ENCODE measurements around the gene CACNA2D3. TPM values are rescaled to one million over a fixed set of nuclear protein-coding genes. Genes with fewer than 3 reads are reported as not detected.

The CACNA2D3 gene
- total RNA-seq, 1 donor from 2014 or later = 0.29 TPM

DNA sequence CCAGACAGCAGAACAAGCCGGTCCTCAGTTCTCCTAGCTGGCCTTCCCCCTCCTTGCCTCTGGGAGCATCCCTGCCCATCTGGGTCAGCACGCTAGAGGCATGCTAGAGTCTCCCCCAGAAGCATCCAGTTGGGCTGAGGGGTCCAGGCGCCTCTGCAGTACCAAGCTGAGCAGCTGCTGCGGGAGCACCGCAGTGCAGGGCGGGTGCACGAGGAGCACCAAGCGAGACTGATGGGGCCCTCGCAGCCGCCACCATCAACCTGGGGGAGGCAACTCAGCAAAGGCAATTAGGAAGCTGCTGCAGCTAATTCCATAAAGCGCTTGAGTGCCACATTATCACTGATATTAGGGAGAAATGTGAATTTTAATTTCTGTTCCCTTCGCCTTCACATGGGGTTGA, 12.4 kb downstream of the CACNA2D3 start:
- Mint-ChIP-seq H3K36me3 (ENCODE audit: insufficient read depth) (no peaks in the 10 kb centered on the region), H3K27me3 (peaks cover 73% of the 10 kb centered on the region), H3K4me1 (ENCODE audit: low read depth) (no peaks in the 10 kb centered on the region), H3K27ac (no peak overlapping the region), H3K4me3 (ENCODE audit: low read depth) (no peak overlapping the region), H3K9me3 (ENCODE audit: low read depth) (no peaks in the 10 kb centered on the region)
- DNase-seq (ENCODE audit: low spot score, unreplicated experiment) = no peak
- TF ChIP-seq CTCF (IDR thresholded peaks at IDR 0.05; ENCODE audit: unreplicated experiment) = no peak

- H3K36me3 Mint-ChIP-seq (ENCODE audit: insufficient read depth) = no peaks in the 10 kb centered on the region
- no peak for TF ChIP-seq CTCF (IDR thresholded peaks at IDR 0.05; ENCODE audit: unreplicated experiment)
- H3K27ac Mint-ChIP-seq = no peak overlapping the region
- peaks cover 58% of the 10 kb centered on the region for H3K27me3 Mint-ChIP-seq
- H3K4me1 Mint-ChIP-seq (ENCODE audit: low read depth) = no peaks in the 10 kb centered on the region
- H3K4me3 Mint-ChIP-seq (ENCODE audit: low read depth) = no peak overlapping the region
- DNase-seq (ENCODE audit: low spot score, unreplicated experiment) = no peak
- no peaks in the 10 kb centered on the region for H3K9me3 Mint-ChIP-seq (ENCODE audit: low read depth)
Measured at GRCh38 chr3:54137311-54137710, 15.0 kb downstream of the CACNA2D3 start.

- TF ChIP-seq CTCF (IDR thresholded peaks at IDR 0.05; ENCODE audit: unreplicated experiment) = no peak
- no peaks in the 10 kb centered on the region for H3K4me1 Mint-ChIP-seq (ENCODE audit: low read depth)
- no peaks in the 10 kb centered on the region for H3K9me3 Mint-ChIP-seq (ENCODE audit: low read depth)
- no peaks in the 10 kb centered on the region for H3K36me3 Mint-ChIP-seq (ENCODE audit: insufficient read depth)
- DNase-seq (ENCODE audit: low spot score, unreplicated experiment) = no peak
- peaks cover 45% of the 10 kb centered on the region for H3K27me3 Mint-ChIP-seq
- no peak overlapping the region for H3K27ac Mint-ChIP-seq
- no peak overlapping the region for H3K4me3 Mint-ChIP-seq (ENCODE audit: low read depth)
Measured at GRCh38 chr3:54138937-54139547, 16.7 kb downstream of the CACNA2D3 start.

DNA sequence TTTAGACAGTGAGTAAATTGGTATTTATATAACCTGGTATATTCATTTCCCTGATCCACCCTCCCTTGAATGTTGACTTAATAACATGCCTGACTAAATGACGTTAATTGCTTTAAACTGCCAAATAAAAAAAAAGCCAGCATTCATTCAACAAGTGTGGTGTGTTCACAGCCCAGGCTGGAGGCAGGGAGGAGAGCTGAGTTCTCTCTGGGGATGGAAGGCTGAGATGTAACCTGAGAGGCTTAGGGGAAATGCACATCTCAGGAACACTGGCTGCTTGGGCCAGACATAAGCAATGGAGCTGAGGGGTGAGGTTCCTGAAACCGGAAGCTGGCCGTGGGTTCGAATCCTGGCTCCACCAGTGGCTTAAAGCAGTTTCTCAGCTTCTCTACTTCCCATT, 17.3 kb downstream of the CACNA2D3 start:
- no peak overlapping the region for H3K27ac Mint-ChIP-seq
- no peak for DNase-seq (ENCODE audit: low spot score, unreplicated experiment)
- H3K9me3 Mint-ChIP-seq (ENCODE audit: low read depth) = no peaks in the 10 kb centered on the region
- H3K36me3 Mint-ChIP-seq (ENCODE audit: insufficient read depth) = no peaks in the 10 kb centered on the region
- TF ChIP-seq CTCF (IDR thresholded peaks at IDR 0.05; ENCODE audit: unreplicated experiment) = no peak
- H3K4me3 Mint-ChIP-seq (ENCODE audit: low read depth) = no peak overlapping the region
- H3K4me1 Mint-ChIP-seq (ENCODE audit: low read depth) = no peaks in the 10 kb centered on the region
- peaks cover 47% of the 10 kb centered on the region for H3K27me3 Mint-ChIP-seq

- Mint-ChIP-seq H3K36me3 (ENCODE audit: insufficient read depth) (no peaks in the 10 kb centered on the region), H3K4me1 (ENCODE audit: low read depth) (no peaks in the 10 kb centered on the region), H3K27ac (no peak overlapping the region), H3K4me3 (ENCODE audit: low read depth) (no peak overlapping the region), H3K9me3 (ENCODE audit: low read depth) (no peaks in the 10 kb centered on the region), H3K27me3 (peaks cover 34% of the 10 kb centered on the region)
- no peak for DNase-seq (ENCODE audit: low spot score, unreplicated experiment)
- no peak for TF ChIP-seq CTCF (IDR thresholded peaks at IDR 0.05; ENCODE audit: unreplicated experiment)
Measured at GRCh38 chr3:54144284-54144683, 21.9 kb downstream of the CACNA2D3 start.
